SK-N-SH treated with all-trans-retinoic acid at 6 μM for 48 hours (cell line): ENCODE measurements around the gene IRF2BPL.

Experiments used
- ATAC-seq: fragments of 200-7000 bp; cut with Tn5 transposase; 3 replicates; pipeline ENCODE4 v1.9.1; 2020; ENCODE audit warnings: mild to moderate bottlenecking, moderate library complexity
- ARNTL ChIP-seq: fragments of 450-650 bp; formaldehyde crosslinking; IDR thresholded peaks from 2 replicates; pipeline ENCODE4 v1.5.0; 2020; ENCODE audit warnings: low read depth, mild to moderate bottlenecking, moderate library complexity, borderline replicate concordance
- BACH2 ChIP-seq: fragments of 250-450 bp; sonication (Bioruptor Pico); IDR thresholded peaks from 2 replicates; pipeline ENCODE4 v1.9.0; 2021; ENCODE audit warnings: mild to moderate bottlenecking, borderline replicate concordance
- CSDC2 ChIP-seq: fragments of 250-450 bp; sonication (Bioruptor Pico); IDR thresholded peaks from 2 replicates; pipeline ENCODE4 v1.5.0; 2020; ENCODE audit warnings: mild to moderate bottlenecking, moderate library complexity
- ESRRG ChIP-seq: fragments of 250-450 bp; sonication (Bioruptor Pico); IDR thresholded peaks from 2 replicates; pipeline ENCODE4 v1.6.1; 2021; ENCODE audit warnings: mild to moderate bottlenecking
- GLIS3 ChIP-seq: fragments of 250-450 bp; sonication (Bioruptor Pico); IDR thresholded peaks from 2 replicates; pipeline ENCODE4 v1.5.0; 2020; ENCODE audit warnings: mild to moderate bottlenecking, moderate library complexity
- ISL1 ChIP-seq: fragments of 250-450 bp; sonication (Bioruptor Pico); IDR thresholded peaks from 2 replicates; pipeline ENCODE4 v2.1.2; 2022; ENCODE audit warnings: mild to moderate bottlenecking, moderate library complexity
- OSR1 ChIP-seq: fragments of 250-450 bp; sonication (Bioruptor Pico); IDR thresholded peaks from 2 replicates; pipeline ENCODE4 v1.8.0; 2022; ENCODE audit warnings: moderate library complexity, mild to moderate bottlenecking, inconsistent platforms
- RARB ChIP-seq: fragments of 250-450 bp; sonication (Bioruptor Pico); IDR thresholded peaks from 2 replicates; pipeline ENCODE4 v1.8.0; 2021; ENCODE audit warnings: mild to moderate bottlenecking, moderate library complexity
- SNAI2 ChIP-seq: fragments of 250-450 bp; sonication (Bioruptor Pico); IDR thresholded peaks from 2 replicates; pipeline ENCODE4 v1.5.0; 2020; ENCODE audit warnings: mild to moderate bottlenecking, moderate library complexity
- TOX ChIP-seq: fragments of 250-450 bp; sonication (Bioruptor Pico); IDR thresholded peaks from 2 replicates; pipeline ENCODE4 v1.8.0; 2021; ENCODE audit warnings: mild to moderate bottlenecking, moderate library complexity, borderline replicate concordance
- ZC3H10 ChIP-seq: fragments of 250-450 bp; sonication (Bioruptor Pico); IDR thresholded peaks from 2 replicates; pipeline ENCODE4 v1.5.1; 2021; ENCODE audit warnings: mild to moderate bottlenecking, moderate library complexity
- ZFP3 ChIP-seq: fragments of 250-450 bp; sonication (Bioruptor Pico); IDR thresholded peaks from 2 replicates; pipeline ENCODE4 v1.5.0; 2020; ENCODE audit warnings: mild to moderate bottlenecking, moderate library complexity
- ZFP30 ChIP-seq: fragments of 450-650 bp; formaldehyde crosslinking; IDR thresholded peaks from 2 replicates; pipeline ENCODE4 v1.5.0; 2022; ENCODE audit warnings: mild to moderate bottlenecking, moderate library complexity
- ZNF565 ChIP-seq: fragments of 450-650 bp; formaldehyde crosslinking; conservative IDR thresholded peaks from 2 replicates; pipeline ENCODE4 v1.5.0; 2020; ENCODE audit warnings: low read depth, mild to moderate bottlenecking, moderate library complexity
- ZNF70 ChIP-seq: fragments of 450-650 bp; formaldehyde crosslinking; IDR thresholded peaks from 2 replicates; pipeline ENCODE4 v1.5.0; 2020; ENCODE audit warnings: mild to moderate bottlenecking, moderate library complexity
- ZNF8 ChIP-seq: fragments of 450-650 bp; formaldehyde crosslinking; IDR thresholded peaks from 2 replicates; pipeline ENCODE4 v1.5.0; 2020; ENCODE audit warnings: mild to moderate bottlenecking, moderate library complexity
- TF ChIP-seq, protein P1 (sequence below): fragments of 250-450 bp; sonication (Bioruptor Pico); IDR thresholded peaks from 2 replicates; pipeline ENCODE4 v1.5.1; 2020; ENCODE audit warnings: low read depth, mild to moderate bottlenecking, moderate library complexity
- TF ChIP-seq, protein P2 (sequence below): fragments of 250-450 bp; sonication (Bioruptor Pico); IDR thresholded peaks from 2 replicates; pipeline ENCODE4 v1.8.0; 2020; ENCODE audit warnings: mild to moderate bottlenecking, moderate library complexity, borderline replicate concordance
- TF ChIP-seq, protein P3 (sequence below): fragments of 250-450 bp; sonication (Bioruptor Pico); IDR thresholded peaks from 2 replicates; pipeline ENCODE4 v1.5.1; 2021; ENCODE audit warnings: mild to moderate bottlenecking, moderate library complexity
- TF ChIP-seq, protein P4 (sequence below): fragments of 250-450 bp; sonication (Bioruptor Pico); IDR thresholded peaks from 2 replicates; pipeline ENCODE4 v1.5.0; 2020; ENCODE audit warnings: mild to moderate bottlenecking, moderate library complexity
- TF ChIP-seq, protein P5 (sequence below): fragments of 250-450 bp; sonication (Bioruptor Pico); IDR thresholded peaks from 2 replicates; pipeline ENCODE4 v1.8.0; 2021; ENCODE audit warnings: low read depth, mild to moderate bottlenecking, moderate library complexity, borderline replicate concordance

The IRF2BPL gene

DNA sequence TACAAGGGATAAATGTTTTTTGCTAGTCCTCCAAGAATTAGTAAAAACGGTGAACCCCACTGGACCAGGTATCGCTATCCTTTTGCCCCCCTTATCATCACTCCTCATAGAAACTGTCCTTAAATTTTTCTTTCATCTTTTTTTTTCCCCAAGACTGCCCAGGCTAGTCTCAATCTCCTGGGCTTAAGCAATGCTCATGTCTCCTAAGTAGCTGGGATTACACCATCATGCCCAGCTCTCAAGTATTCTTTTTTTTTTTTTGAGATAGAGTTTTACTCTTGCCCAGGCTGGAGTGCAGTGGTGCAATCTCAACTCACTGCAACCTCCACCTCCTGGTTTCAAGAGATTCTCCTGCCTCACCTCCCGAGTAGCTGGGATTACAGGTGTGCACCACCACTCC, 9.7 kb downstream of the IRF2BPL start:
- no peak for ATAC-seq
- TF ChIP-seq ZFP3 (CRISPR knock-in tag) (no peak), ZNF70 (CRISPR knock-in tag) (no peak), BACH2 (no peak), TOX (CRISPR knock-in tag) (no peak), ZC3H10 (CRISPR knock-in tag) (no peak), ZFP30 (CRISPR knock-in tag) (no peak)

DNA sequence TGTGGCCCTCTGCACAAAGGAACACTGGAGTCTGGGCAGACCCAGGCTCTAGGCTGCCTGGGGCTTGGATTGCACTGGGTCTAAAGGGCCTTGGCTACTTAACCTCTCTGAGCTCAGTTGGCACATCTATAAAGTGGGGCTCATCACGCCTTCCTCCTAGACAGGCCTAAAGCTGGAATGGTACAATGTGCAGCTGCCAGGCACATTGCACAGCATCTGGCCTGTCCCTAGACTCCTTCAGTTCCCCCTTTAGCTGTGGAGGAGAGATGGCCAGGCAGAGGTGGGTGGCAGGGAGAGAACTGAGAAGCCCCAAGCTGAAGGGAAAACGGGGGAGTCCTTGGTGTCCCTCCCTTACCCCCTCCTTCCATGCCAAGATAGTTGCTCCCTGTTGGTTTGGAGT, 10.8 kb downstream of the IRF2BPL start:
- TF ChIP-seq TOX (CRISPR knock-in tag) (no peak), RARB (no peak), OSR1 (no peak), ZNF565 (CRISPR knock-in tag) (no peak), ESRRG (CRISPR knock-in tag) (no peak), ISL1 (CRISPR knock-in tag) (no peak), ZNF8 (CRISPR knock-in tag) (no peak), CSDC2 (CRISPR knock-in tag) (no peak)
- TF ChIP-seq, protein P1, sequence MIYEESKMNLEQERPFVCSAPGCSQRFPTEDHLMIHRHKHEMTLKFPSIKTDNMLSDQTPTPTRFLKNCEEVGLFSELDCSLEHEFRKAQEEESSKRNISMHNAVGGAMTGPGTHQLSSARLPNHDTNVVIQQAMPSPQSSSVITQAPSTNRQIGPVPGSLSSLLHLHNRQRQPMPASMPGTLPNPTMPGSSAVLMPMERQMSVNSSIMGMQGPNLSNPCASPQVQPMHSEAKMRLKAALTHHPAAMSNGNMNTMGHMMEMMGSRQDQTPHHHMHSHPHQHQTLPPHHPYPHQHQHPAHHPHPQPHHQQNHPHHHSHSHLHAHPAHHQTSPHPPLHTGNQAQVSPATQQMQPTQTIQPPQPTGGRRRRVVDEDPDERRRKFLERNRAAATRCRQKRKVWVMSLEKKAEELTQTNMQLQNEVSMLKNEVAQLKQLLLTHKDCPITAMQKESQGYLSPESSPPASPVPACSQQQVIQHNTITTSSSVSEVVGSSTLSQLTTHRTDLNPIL (CRISPR knock-in tag) = no peak
- TF ChIP-seq, protein P2, sequence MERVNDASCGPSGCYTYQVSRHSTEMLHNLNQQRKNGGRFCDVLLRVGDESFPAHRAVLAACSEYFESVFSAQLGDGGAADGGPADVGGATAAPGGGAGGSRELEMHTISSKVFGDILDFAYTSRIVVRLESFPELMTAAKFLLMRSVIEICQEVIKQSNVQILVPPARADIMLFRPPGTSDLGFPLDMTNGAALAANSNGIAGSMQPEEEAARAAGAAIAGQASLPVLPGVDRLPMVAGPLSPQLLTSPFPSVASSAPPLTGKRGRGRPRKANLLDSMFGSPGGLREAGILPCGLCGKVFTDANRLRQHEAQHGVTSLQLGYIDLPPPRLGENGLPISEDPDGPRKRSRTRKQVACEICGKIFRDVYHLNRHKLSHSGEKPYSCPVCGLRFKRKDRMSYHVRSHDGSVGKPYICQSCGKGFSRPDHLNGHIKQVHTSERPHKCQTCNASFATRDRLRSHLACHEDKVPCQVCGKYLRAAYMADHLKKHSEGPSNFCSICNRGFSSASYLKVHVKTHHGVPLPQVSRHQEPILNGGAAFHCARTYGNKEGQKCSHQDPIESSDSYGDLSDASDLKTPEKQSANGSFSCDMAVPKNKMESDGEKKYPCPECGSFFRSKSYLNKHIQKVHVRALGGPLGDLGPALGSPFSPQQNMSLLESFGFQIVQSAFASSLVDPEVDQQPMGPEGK (CRISPR knock-in tag) = no peak
- TF ChIP-seq, protein P3, sequence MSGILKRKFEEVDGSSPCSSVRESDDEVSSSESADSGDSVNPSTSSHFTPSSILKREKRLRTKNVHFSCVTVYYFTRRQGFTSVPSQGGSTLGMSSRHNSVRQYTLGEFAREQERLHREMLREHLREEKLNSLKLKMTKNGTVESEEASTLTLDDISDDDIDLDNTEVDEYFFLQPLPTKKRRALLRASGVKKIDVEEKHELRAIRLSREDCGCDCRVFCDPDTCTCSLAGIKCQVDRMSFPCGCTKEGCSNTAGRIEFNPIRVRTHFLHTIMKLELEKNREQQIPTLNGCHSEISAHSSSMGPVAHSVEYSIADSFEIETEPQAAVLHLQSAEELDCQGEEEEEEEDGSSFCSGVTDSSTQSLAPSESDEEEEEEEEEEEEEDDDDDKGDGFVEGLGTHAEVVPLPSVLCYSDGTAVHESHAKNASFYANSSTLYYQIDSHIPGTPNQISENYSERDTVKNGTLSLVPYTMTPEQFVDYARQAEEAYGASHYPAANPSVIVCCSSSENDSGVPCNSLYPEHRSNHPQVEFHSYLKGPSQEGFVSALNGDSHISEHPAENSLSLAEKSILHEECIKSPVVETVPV = no peak
- TF ChIP-seq, protein P4, sequence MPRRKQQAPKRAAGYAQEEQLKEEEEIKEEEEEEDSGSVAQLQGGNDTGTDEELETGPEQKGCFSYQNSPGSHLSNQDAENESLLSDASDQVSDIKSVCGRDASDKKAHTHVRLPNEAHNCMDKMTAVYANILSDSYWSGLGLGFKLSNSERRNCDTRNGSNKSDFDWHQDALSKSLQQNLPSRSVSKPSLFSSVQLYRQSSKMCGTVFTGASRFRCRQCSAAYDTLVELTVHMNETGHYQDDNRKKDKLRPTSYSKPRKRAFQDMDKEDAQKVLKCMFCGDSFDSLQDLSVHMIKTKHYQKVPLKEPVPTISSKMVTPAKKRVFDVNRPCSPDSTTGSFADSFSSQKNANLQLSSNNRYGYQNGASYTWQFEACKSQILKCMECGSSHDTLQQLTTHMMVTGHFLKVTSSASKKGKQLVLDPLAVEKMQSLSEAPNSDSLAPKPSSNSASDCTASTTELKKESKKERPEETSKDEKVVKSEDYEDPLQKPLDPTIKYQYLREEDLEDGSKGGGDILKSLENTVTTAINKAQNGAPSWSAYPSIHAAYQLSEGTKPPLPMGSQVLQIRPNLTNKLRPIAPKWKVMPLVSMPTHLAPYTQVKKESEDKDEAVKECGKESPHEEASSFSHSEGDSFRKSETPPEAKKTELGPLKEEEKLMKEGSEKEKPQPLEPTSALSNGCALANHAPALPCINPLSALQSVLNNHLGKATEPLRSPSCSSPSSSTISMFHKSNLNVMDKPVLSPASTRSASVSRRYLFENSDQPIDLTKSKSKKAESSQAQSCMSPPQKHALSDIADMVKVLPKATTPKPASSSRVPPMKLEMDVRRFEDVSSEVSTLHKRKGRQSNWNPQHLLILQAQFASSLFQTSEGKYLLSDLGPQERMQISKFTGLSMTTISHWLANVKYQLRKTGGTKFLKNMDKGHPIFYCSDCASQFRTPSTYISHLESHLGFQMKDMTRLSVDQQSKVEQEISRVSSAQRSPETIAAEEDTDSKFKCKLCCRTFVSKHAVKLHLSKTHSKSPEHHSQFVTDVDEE (CRISPR knock-in tag) = no peak
- TF ChIP-seq, protein P5, sequence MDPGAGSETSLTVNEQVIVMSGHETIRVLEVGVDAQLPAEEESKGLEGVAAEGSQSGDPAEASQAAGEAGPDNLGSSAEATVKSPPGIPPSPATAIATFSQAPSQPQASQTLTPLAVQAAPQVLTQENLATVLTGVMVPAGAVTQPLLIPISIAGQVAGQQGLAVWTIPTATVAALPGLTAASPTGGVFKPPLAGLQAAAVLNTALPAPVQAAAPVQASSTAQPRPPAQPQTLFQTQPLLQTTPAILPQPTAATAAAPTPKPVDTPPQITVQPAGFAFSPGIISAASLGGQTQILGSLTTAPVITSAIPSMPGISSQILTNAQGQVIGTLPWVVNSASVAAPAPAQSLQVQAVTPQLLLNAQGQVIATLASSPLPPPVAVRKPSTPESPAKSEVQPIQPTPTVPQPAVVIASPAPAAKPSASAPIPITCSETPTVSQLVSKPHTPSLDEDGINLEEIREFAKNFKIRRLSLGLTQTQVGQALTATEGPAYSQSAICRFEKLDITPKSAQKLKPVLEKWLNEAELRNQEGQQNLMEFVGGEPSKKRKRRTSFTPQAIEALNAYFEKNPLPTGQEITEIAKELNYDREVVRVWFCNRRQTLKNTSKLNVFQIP (CRISPR knock-in tag) = no peak
- TF ChIP-seq, all 23 proteins: peak for 0
- no peak for ATAC-seq

DNA sequence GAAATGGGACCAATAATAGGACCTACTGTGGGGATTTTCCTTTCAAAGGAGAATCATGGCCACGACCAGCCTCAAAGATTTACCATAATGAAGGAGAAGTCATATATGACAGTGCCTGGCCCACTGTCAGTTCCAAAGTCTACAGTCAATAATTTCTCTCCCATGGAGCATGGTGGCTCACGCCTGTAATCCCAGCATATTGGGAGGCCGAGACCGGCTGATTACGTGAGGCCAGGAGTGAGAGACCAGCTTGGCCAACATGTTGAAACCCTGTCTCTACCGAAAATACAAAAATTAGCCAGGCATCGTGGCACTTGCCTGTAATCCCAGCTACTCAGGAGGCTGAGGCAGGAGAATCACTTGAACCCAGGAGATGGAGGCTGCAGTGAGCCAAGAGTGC, 13.8 kb downstream of the IRF2BPL start:
- ATAC-seq = no peak
- TF ChIP-seq ESRRG (CRISPR knock-in tag) = no peak
- TF ChIP-seq ISL1 (CRISPR knock-in tag) = no peak
- no peak for TF ChIP-seq SNAI2
- TF ChIP-seq, protein P4 (CRISPR knock-in tag) = no peak
- no peak for TF ChIP-seq CSDC2 (CRISPR knock-in tag)
- no peak for TF ChIP-seq ZNF70 (CRISPR knock-in tag)
- TF ChIP-seq ARNTL (CRISPR knock-in tag) = no peak
- TF ChIP-seq, protein P1 (CRISPR knock-in tag) = no peak
- no peak for TF ChIP-seq GLIS3 (CRISPR knock-in tag)
- TF ChIP-seq, protein P5 (CRISPR knock-in tag) = no peak
- no peak for TF ChIP-seq ZFP30 (CRISPR knock-in tag)
- TF ChIP-seq, protein P3 = no peak
